ENCODE data around the gene PPP1R14B.

PPP1R14B gene, protein sequence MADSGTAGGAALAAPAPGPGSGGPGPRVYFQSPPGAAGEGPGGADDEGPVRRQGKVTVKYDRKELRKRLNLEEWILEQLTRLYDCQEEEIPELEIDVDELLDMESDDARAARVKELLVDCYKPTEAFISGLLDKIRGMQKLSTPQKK

DNA sequence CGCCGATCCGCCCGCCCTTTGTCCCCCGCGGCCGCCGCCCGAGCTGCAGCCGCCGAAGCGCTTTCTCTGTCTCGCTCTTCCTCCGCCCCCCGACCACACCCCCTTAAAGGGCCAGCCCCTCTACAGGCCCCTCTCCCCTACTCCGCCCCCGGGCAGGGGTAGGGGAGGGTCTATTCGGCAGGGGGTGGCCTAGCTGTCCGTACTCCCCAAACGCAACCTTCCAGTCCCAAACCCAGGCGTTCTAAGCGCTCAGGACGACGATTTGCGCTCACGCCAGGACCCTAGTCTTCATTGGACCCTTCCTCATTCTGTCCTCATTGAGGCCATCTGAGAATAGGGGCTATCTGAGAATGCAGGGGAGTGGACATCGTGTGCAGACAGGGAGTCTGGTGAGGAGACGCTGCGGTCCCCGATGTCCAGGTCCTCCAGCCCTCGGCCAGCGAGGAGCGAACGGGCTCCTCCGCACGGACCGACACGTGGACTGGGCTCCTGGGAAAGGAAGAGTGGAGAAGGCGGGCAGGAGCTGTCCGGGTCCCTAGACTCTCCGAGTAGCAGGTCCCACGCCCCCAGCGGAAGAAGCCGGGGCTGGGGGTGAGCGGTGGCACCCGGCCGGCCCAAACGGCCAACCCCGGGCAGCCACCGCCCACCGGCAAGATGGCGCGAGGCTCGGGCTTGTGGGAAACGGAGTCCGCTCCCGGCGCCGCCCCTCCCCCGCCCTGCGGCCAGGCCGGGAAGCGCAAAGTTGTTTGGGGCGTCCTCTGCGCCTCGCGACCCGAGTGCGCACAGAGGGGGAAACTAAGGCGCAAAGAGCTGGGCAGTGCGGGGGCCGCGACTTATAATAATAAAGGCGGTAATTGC is at the start of gene PPP1R14B:
Gene PPP1R14B (minus strand): TSS at position 73 of the 858 bp plus-strand sequence. CDS start 270 bp downstream, outside the sequence.
- no peak for FAIRE-seq
- peak; percentile 88 for DNase-seq (ENCODE audit: insufficient read length, low spot score)

- DNase-seq (ENCODE audit: insufficient read length, low spot score) (no peak), FAIRE-seq (no peak)
Measured at GRCh38 chr11:64296236-64296635, 49.5 kb upstream of the PPP1R14B start.

DNA sequence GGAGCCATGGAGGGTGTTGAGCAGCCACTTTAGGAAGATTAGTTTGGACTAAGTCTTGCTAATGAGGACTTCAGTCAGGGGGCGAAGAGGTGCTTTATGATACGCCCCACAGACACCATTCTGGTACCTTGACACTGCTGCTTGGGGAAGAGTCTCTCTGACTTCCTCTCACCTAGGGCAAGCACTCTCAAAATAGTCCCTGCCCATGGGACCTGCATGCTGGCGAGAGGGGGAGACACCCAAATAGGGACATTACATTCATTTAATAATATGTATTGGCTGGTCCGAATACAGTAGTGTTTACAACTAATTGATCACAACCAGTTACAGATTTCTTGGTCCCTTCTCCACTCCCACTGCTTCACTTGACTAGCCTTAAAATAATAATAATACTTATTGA is 49.0 kb upstream of the PPP1R14B start:
- no peak for FAIRE-seq

DNA sequence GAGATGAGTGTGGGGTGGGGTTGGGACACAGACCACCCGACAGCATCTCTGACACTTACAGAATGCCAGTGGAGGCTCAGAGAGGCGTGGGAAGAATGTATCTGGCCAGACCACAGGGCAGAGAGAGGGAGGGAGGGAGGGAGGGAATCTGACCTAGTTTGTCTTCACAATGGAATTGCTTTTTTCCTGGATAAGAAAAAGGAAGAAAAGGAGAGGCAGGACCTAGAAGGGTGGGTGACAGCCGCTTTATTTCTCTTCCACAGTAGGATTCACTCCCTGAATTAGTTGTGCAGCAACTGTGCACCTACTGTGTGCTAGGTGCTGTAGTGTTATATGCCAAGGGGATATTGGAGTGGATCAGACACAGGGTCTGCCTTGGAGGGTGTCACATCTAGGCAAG is 48.0 kb upstream of the PPP1R14B start:
- FAIRE-seq (no peak), DNase-seq (ENCODE audit: insufficient read length, low spot score) (no peak)

More for the DNA sequence above, 49.0 kb upstream of the PPP1R14B start:
- no peak for DNase-seq (ENCODE audit: insufficient read length, low spot score)

- DNase-seq (ENCODE audit: insufficient read length, low spot score) (no peak), FAIRE-seq (no peak)
Measured at GRCh38 chr11:64292460-64293254, 45.9 kb upstream of the PPP1R14B start.

GRCh38 chr11:64291752-64292459 is 45.2 kb upstream of the PPP1R14B start:
- FAIRE-seq = no peak
- DNase-seq (ENCODE audit: insufficient read length, low spot score) = no peak

GRCh38 chr11:64291262-64291751 is 44.6 kb upstream of the PPP1R14B start, which contains the start of gene KCNK4:
KCNK4 (plus strand) TSS chr11:64291302; CDS start chr11:64293019, 1,717 bp downstream.
- DNase-seq (ENCODE audit: insufficient read length, low spot score) (no peak), FAIRE-seq (no peak)

DNA sequence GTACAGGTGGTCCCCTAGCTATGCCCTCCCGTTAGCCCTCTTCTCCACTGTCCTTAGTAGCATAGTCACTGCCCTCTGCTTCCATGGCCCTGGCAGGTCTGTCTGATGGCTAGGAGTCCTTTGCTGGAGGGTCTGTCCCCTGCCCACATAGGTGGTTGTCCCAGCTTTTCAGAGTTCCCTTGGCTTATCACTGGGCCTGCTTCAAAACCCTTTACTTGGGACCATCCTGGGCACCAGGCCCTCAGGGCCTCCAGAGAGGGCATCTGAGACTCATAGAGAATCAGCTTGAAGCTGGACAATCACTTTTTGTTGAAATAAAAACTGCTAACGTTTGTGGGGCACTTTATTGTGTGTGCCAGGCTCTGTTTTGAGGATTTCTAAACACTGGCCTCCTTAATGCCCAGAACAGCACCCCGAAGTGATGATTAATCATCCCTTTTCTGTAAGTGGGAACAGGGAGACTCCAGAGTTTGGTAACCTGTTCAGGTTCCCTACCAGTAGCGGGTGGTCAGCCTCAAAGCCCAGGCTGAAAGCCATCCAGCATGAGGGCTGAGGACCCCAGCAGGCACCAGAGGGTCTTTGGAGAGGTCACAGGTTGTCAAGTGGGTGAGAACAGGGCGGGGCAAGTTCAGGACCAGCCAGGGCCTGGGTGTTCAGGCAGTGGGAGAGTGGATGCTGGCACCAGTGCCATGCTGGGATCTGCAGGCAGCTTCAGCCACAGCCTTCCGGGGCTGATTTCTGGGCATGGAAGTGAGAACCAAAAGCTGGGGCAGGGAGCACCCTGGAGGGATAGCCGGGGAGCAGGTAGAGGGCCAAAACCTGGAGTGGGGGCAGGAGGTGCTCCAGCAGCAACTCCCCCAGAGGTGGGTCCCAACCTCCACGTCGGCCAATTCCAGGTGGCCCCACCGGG is 43.9 kb upstream of the PPP1R14B start:
- no peak for DNase-seq (ENCODE audit: insufficient read length, low spot score)
- FAIRE-seq = no peak

DNA sequence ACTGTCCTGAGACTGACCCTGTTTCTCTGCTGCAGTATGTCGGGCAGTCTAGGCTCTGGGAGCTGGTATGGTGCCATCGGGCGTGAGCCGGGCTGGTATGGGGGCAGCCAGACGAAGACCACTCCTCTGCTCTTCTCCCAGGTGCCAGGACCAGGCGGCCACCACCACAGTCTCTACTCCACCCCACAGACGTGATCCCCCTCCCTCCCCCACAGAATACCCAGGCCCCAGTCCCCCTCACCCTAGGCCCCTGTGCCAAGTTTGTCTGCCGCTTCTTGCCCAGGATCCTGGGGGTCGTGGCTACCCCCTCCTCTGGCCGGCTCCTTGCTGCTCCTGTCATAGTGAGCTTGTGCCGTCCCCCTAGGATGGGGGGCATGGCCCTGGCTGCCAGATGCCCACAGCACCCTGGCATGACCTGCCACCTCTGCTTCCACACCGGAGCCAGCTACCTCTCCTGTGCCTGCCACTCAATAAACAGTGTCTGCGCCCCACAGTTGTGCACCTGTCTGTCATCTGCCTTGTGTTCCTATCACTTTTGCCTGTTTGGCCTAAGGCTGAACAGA is 42.3 kb upstream of the PPP1R14B start:
- no peak for FAIRE-seq

DNA sequence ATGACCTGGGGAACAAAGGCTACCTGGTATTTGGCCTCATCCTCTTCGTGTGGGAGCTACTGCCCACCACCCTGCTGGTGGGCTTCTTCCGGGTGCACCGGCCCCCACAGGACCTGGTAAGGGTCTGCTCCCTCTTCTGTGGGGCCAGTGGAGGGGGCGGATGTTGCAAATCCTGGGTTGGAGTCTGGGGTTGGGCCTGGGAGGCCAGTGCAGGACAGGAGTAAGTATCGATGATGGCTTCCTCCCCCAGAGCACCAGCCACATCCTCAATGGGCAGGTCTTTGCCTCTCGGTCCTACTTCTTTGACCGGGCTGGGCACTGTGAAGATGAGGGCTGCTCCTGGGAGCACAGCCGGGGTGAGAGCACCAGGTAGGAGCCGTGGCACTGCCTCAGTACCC is 41.6 kb upstream of the PPP1R14B start:
- FAIRE-seq = no peak
- DNase-seq (ENCODE audit: insufficient read length, low spot score) = no peak

More for the DNA sequence above, 42.3 kb upstream of the PPP1R14B start:
- DNase-seq (ENCODE audit: insufficient read length, low spot score) = no peak

- no peak for DNase-seq (ENCODE audit: insufficient read length, low spot score)
- no peak for FAIRE-seq
Measured at GRCh38 chr11:64287676-64288352, 41.1 kb upstream of the PPP1R14B start.

GRCh38 chr11:64286801-64287159 is 40.0 kb upstream of the PPP1R14B start:
- FAIRE-seq (peak; percentile 48), DNase-seq (ENCODE audit: insufficient read length, low spot score) (no peak)

DNA sequence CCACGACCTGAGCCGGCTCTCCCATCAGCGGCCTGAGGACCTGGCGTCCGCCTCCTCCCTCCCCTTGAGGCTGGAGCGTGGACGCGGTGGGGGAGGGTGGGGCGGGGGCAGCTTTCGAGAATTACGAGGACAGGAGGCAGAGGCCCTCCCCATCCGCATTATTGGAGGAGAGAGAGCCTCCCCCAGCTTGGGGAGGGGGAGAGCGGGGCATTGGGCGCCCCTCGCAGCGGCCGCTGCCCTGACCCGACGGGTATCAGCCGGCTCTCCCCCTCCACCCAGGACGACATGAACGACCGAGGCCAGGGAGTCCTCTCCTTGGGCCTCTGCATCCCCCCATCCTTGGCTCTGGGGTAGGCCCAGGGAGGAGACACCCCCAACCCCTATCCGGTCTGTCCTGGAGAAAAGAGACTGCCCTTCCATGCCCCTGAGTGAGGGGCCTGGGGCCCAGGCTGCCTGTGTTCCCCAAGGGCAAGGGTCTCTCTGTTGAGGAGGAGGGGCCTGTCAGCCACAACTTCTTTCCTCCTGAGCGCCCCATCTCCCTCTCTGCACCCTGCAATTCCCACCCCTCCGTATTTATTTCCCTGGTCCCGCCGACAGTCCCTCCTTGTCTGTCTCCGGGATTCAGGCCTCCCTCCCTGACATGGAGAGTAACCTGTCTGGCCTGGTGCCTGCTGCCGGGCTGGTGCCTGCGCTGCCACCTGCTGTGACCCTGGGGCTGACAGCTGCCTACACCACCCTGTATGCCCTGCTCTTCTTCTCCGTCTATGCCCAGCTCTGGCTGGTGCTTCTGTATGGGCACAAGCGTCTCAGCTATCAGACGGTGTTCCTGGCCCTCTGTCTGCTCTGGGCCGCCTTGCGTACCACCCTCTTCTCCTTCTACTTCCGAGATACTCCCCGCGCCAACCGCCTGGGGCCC is 39.4 kb upstream of the PPP1R14B start:
- no peak for FAIRE-seq
- DNase-seq (ENCODE audit: insufficient read length, low spot score) = no peak

- no peak for FAIRE-seq
- peak; percentile 94 for DNase-seq (ENCODE audit: insufficient read length, low spot score)
Measured at GRCh38 chr11:64284962-64285884, 38.5 kb upstream of the PPP1R14B start, which contains the start of gene GPR137. GPR137 (plus strand) TSS chr11:64285848; CDS start chr11:64286525, 677 bp downstream.

DNA sequence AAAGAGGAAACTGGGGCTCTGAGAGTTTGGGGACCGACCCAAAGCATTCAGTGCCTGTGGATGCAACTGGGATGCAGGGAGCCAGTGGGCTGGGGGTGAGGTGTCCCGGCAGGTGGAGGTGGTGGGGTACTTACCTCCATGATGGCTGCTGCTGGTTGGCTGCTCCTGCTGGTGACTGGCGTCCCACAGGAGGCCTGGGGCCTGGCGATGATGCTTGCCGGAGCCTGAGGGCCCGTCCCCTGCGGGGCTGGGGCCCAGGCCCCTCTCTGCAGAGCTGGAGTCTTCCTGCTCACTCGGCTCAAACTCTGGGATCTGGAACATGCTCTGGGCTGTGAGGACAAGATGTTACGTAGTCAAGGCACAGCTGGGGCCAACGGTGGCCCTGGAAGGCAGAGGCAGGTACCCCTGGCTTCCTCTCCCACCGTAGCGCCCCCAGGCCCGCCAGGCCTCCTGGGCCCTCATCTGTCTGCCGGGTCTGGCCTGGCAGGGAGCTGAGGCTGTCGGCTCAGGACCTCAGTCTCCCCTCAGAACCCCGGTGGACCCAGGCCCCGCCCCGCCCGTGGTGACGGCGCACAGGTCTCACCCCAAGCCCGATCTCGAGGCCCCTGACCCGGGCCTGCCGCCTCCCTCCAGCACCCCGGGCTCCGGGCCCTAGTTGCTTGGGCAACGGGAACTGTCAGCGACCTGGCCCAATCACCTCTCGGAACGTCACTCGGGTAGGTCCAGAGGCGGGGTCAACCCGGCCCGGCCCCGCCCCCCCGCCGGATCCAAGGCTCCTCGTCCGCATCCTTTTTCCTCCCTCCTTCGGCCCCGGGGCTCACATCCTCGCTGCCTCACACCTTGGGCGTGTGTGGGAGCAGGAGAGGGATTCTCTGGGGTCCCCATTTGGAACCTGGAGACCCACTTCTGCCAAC is 37.6 kb upstream of the PPP1R14B start, which contains the start of gene BAD:
Gene BAD (minus strand): TSS at position 618 of the 914 bp plus-strand sequence. CDS start 297 bp downstream, at position 321.
- FAIRE-seq = peak; percentile 97
- DNase-seq (ENCODE audit: insufficient read length, low spot score) = peak; percentile 99

Data from GM19239 (cell line).